OCI-LY3 (cell line): ENCODE measurements around the gene FMO2.

ENCODE experiments used
- CTCF ChIP-seq: fragments of 200-600, 300-600 bp; sonication (generic); IDR thresholded peaks from 2 replicates; pipeline ENCODE4 v1.5.1; 2014; ENCODE audit warnings: antibody characterized with exemption, low read length, low read depth
- EZH2phosphoT487 ChIP-seq: fragments of 200-600 bp; shearing (Covaris generic); IDR thresholded peaks from 2 replicates; pipeline ENCODE4 v1.6.1; 2018; ENCODE audit warnings: antibody characterized with exemption, mixed run types, low read depth

GRCh38 chr1:171191992-171192391 is 6.9 kb downstream of the FMO2 start:
- TF ChIP-seq CTCF (no peak), EZH2phosphoT487 (no peak)
